Measurements from ENCODE around the gene HSFX2.
"Not testable (repeated sequence)": the region's sequence is repeated elsewhere in the genome, so short reads cannot be mapped to it uniquely, and the experiment has no call there.

DNA sequence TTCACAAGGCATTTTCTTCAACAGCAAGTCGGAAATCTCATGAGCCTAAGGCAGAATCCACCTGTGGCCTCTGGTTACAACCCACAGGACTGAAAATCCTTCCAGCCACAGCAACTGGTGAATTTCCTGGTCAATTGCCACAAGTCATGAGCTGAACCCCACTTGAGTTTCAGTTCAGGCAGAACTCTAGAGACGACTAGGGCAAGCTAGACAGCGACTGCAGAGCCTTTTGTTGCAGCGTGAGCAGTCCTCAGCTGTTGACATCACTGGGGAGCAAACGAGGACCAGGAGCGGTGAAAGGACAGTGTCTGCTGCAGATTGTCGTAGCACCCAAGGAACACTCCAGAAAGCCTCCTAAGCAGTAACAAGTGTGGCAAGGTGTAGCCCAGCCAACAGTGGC is 829 bp upstream of the HSFX2 start:
- not testable (repeated sequence) for TF ChIP-seq POLR2A (IDR thresholded peaks at IDR 0.05)
- TF ChIP-seq, protein P1, sequence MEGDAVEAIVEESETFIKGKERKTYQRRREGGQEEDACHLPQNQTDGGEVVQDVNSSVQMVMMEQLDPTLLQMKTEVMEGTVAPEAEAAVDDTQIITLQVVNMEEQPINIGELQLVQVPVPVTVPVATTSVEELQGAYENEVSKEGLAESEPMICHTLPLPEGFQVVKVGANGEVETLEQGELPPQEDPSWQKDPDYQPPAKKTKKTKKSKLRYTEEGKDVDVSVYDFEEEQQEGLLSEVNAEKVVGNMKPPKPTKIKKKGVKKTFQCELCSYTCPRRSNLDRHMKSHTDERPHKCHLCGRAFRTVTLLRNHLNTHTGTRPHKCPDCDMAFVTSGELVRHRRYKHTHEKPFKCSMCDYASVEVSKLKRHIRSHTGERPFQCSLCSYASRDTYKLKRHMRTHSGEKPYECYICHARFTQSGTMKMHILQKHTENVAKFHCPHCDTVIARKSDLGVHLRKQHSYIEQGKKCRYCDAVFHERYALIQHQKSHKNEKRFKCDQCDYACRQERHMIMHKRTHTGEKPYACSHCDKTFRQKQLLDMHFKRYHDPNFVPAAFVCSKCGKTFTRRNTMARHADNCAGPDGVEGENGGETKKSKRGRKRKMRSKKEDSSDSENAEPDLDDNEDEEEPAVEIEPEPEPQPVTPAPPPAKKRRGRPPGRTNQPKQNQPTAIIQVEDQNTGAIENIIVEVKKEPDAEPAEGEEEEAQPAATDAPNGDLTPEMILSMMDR (IDR thresholded peaks at IDR 0.05): not testable (repeated sequence)

Measured in lower leg skin (tissue), 3 donors.